GM12878 (cell line): ENCODE measurements around the gene TBC1D9B. TPM values are rescaled to one million over a fixed set of nuclear protein-coding genes. Genes with fewer than 3 reads are reported as not detected.
A peak's percentile ranks its signal among the peaks of the same experiment; 100 is the strongest.

Experiments used
- ATAC-seq: fragments of 200-7000 bp; cut with Tn5 transposase; 3 replicates; pipeline ENCODE4 v1.9.1; 2020; ENCODE audit warnings: mild to moderate bottlenecking, moderate library complexity
- BruUV-seq: library from RNA; stranded (reverse); fragments of 400-500 nt; replicated peaks from 2 replicates; lab custom pipeline; 2021; lab: Mats Ljungman, UMichigan
- CTCF ChIA-PET: fragments of 300-600 bp; sonication (Branson Sonifier 250); formaldehyde crosslinking; extraction: SDS; loops from one replicate; lab custom pipeline; 2021; ENCODE audit warnings: inconsistent platforms; lab: Yijun Ruan, JAX
- POLR2A ChIA-PET: fragments of 350-600 bp; formaldehyde crosslinking; extraction: SDS; loops from one replicate; lab custom pipeline; 2021; ENCODE audit warnings: inconsistent platforms; lab: Charles Lee
- RAD21 ChIA-PET: fragments of 300-600 bp; sonication (Branson Sonifier 250); formaldehyde crosslinking; loops from one replicate; lab custom pipeline; 2023; ENCODE audit warnings: antibody characterized with exemption; ENCODE audit not compliant: unreplicated experiment; lab: Charles Lee
- SMC1A ChIA-PET: fragments of 300-600 bp; sonication (Branson Sonifier 250); formaldehyde crosslinking; loops from one replicate; lab custom pipeline; 2023; ENCODE audit not compliant: unreplicated experiment, uncharacterized antibody; lab: Charles Lee
- DNase-seq: peaks from one replicate; pipeline ENCODE4 v3.0.0-alpha.2; 2011; ENCODE audit warnings: low read depth, low spot score
- FAIRE-seq: peaks from 3 replicates; lab custom pipeline; 2011; peaks lifted over from hg19 to GRCh38; lab: Jason Lieb, UNC
- H2AFZ ChIP-seq: 2 replicates; pipeline ENCODE4 v1.6.0; 2011; ENCODE audit warnings: low read depth, low read length, control low read depth; ENCODE audit not compliant: control insufficient read depth
- H3K27ac ChIP-seq: 2 replicates; pipeline ENCODE4 v1.5.1; 2011; ENCODE audit warnings: control low read depth; ENCODE audit not compliant: control insufficient read depth, insufficient read depth
- H3K27me3 ChIP-seq, 2 experiments: replicated peaks in 1 of 2; 2 replicates each; pipeline versions ENCODE4 v1.6.0 to v1.6.1; 2011; ENCODE audit warnings: low read length in 1 of 2; ENCODE audit not compliant: control insufficient read depth in 2 of 2, insufficient read depth in 2 of 2
- H3K36me3 ChIP-seq, 2 experiments: 2 replicates each; pipeline ENCODE4 v1.5.1; 2011; ENCODE audit warnings: low read length in 1 of 2; ENCODE audit not compliant: control insufficient read depth in 2 of 2, insufficient read depth in 2 of 2
- H3K4me1 ChIP-seq: 2 replicates; pipeline ENCODE4 v1.6.1; 2011; ENCODE audit warnings: mild to moderate bottlenecking, low read length, moderate library complexity, mixed read lengths; ENCODE audit not compliant: control insufficient read depth, insufficient read depth
- H3K4me2 ChIP-seq: 2 replicates; pipeline ENCODE4 v1.6.0; 2011; ENCODE audit warnings: control low read depth; ENCODE audit not compliant: control insufficient read depth, insufficient read depth
- H3K4me3 ChIP-seq: fragments of 200-600 bp; sonication (generic); 2 replicates; pipeline ENCODE4 v1.5.1; 2016
- H3K79me2 ChIP-seq: 2 replicates; pipeline ENCODE4 v1.6.0; 2011; ENCODE audit warnings: low read length; ENCODE audit not compliant: control insufficient read depth, insufficient read depth
- H3K9ac ChIP-seq: 2 replicates; pipeline ENCODE4 v1.8.0; 2011; ENCODE audit warnings: low read length, control low read depth, mixed read lengths; ENCODE audit not compliant: control insufficient read depth, insufficient read depth
- H3K9me3 ChIP-seq: replicated peaks from 3 replicates; pipeline ENCODE4 v1.5.1; 2011; ENCODE audit warnings: mild to moderate bottlenecking, low read length; ENCODE audit not compliant: control insufficient read depth, insufficient read depth
- H4K20me1 ChIP-seq: 2 replicates; pipeline ENCODE4 v1.6.0; 2011; ENCODE audit not compliant: control insufficient read depth, insufficient read depth
- BHLHE40 ChIP-seq, 2 experiments: fragments of 450-650 bp in 1 of 2; IDR thresholded peaks; 2 replicates each; pipeline ENCODE4 v1.6.1; 2011 to 2017; ENCODE audit warnings: low read depth in 2 of 2, borderline replicate concordance in 1 of 2, improper control_type of control experiment in 1 of 2, low read length in 1 of 2, mild to moderate bottlenecking in 1 of 2
- IRF4 ChIP-seq: IDR thresholded peaks from 2 replicates; pipeline ENCODE4 v1.6.1; 2011; ENCODE audit warnings: low read depth, low read length
- JUND ChIP-seq: IDR thresholded peaks from 2 replicates; pipeline ENCODE4 v1.6.1; 2012; ENCODE audit warnings: low read depth, mild to moderate bottlenecking, low read length, improper control_type of control experiment, moderate library complexity
- MTA2 ChIP-seq: fragments of 450-650 bp; IDR thresholded peaks from 2 replicates; pipeline ENCODE4 v1.6.1; 2016; ENCODE audit warnings: low read depth, mild to moderate bottlenecking, moderate library complexity
- PAX5 ChIP-seq: IDR thresholded peaks from 2 replicates; pipeline ENCODE4 v1.6.1; 2011; ENCODE audit warnings: low read depth, low read length, borderline replicate concordance
- PAX8 ChIP-seq: fragments of 450-650 bp; IDR thresholded peaks from 2 replicates; pipeline ENCODE4 v1.6.1; 2017; ENCODE audit warnings: mild to moderate bottlenecking, moderate library complexity
- RCOR1 ChIP-seq: conservative IDR thresholded peaks from 2 replicates; pipeline ENCODE4 v1.6.1; 2012; ENCODE audit warnings: low read depth, low read length, improper control_type of control experiment
- SMAD1 ChIP-seq: fragments of 450-650 bp; IDR thresholded peaks from 2 replicates; pipeline ENCODE4 v1.6.1; 2018; ENCODE audit warnings: mild to moderate bottlenecking, low read depth; ENCODE audit not compliant: partially characterized antibody
- SMC3 ChIP-seq: IDR thresholded peaks from 2 replicates; pipeline ENCODE4 v1.6.1; 2011; ENCODE audit warnings: low read length, improper control_type of control experiment, borderline replicate concordance
- STAT1 ChIP-seq: fragments of 450-650 bp; conservative IDR thresholded peaks from 2 replicates; pipeline ENCODE4 v1.6.1; 2014; ENCODE audit warnings: antibody characterized with exemption, mild to moderate bottlenecking
- WGBS: methylation state at CpG from one replicate; pipeline ENCODE4 v1.1.6; 2016; ENCODE audit warnings: low lambda C conversion rate; ENCODE audit not compliant: insufficient replicate concordance, insufficient coverage; ENCODE audit errors: missing lambda C conversion rate; 5-methylcytosine and 5-hydroxymethylcytosine counted together
- in situ Hi-C: fragments of 300-500 bp; cut with MboI; formaldehyde crosslinking; loops from 9 replicates; pipeline ENCODE4 v1.14.3; 2018; ENCODE audit warnings: mixed read lengths
- intact Hi-C: fragments of 100-400 bp; cut with micrococcal nuclease; formaldehyde crosslinking; loops from one replicate; pipeline ENCODE4 v1.14.2; 2022; ENCODE audit not compliant: unreplicated experiment
- polyA plus RNA-seq, 11 experiments: library from polyadenylated mRNA; depleted of rRNA in 4 of 11; unstranded in 6 of 11; stranded (reverse) in 5 of 11; fragments of >200 nt; fragmentation: Nextera tagmentation in 4 of 11; fragmentation: Illumina TruSeq in 1 of 11; extraction: Ambion mirVana in 4 of 11; extraction: Trizol in 1 of 11; gene quantifications; 1 replicate in 1 of 11; 2 replicates in 10 of 11; pipeline versions ENCODE4 v1.2.1 to v1.2.3, GENCODE V29; 2011 to 2016; ENCODE audit warnings: inconsistent platforms in 2 of 11, missing spikeins in 2 of 11, low read depth in 1 of 11
- total RNA-seq, 4 experiments: library from RNA; depleted of rRNA in 3 of 4; stranded (reverse); fragments of >200 nt in 3 of 4; fragmentation: Illumina TruSeq in 1 of 4; extraction: Trizol in 1 of 4; gene quantifications; 2 replicates each; pipeline versions ENCODE4 v1.2.1 to v1.2.3, GENCODE V29; 2013 to 2021
- TF ChIP-seq, protein P1 (sequence below): fragments of 450-650 bp; IDR thresholded peaks from 2 replicates; pipeline ENCODE4 v1.6.1; 2018; ENCODE audit warnings: borderline replicate concordance, mild to moderate bottlenecking; ENCODE audit not compliant: partially characterized antibody

TBC1D9B gene
- total and polyA plus RNA-seq, 10 of the 15 experiments (the other 5 are each of a cell fraction or from before 2014, with no cell fraction given) = 4.0 to 74.2 (median 34.6) TPM

GRCh38 chr5:179862296-179862695 lies 45.4 kb downstream of the TBC1D9B start:
- intact Hi-C loops = no loop called here
- FAIRE-seq = no peak
- Histone ChIP-seq H3K9ac (no peak overlapping the region), H2AFZ (no peak overlapping the region), H3K36me3 (peaks cover 1 to 13% of the 10 kb centered on the region in 2 experiments; a peak in 3 of 4 replicates), H4K20me1 (no peaks in the 10 kb centered on the region), H3K27ac (no peak overlapping the region), H3K27me3 (no peaks in the 10 kb centered on the region), H3K79me2 (peaks cover 7% of the 10 kb centered on the region), H3K4me1 (peaks cover 3% of the 10 kb centered on the region; the same call in 1 of the 2 replicates), H3K4me2 (no peak overlapping the region), H3K4me3 (no peak overlapping the region), H3K9me3 (no peaks in the 10 kb centered on the region; the same call in 1 of the 3 replicates)
- ChIA-PET CTCF (no interaction called here), SMC1A (interaction anchor here (1.3 to 2.1 kb wide), 3 partner anchors 44 to 60 kb away, joined by 3 to 7 read pairs (median 3); no protein-coding TSS in a partner anchor), RAD21 (no interaction called here), POLR2A (no interaction called here)
- DNase-seq = no peak
- no peak for TF ChIP-seq IRF4
- 96% methylated on average over 2 of the region's 2 CpGs for WGBS
- ATAC-seq = no peak
- TSS peak; percentile 29 for BruUV-seq
- in situ Hi-C loops = no loop called here

DNA sequence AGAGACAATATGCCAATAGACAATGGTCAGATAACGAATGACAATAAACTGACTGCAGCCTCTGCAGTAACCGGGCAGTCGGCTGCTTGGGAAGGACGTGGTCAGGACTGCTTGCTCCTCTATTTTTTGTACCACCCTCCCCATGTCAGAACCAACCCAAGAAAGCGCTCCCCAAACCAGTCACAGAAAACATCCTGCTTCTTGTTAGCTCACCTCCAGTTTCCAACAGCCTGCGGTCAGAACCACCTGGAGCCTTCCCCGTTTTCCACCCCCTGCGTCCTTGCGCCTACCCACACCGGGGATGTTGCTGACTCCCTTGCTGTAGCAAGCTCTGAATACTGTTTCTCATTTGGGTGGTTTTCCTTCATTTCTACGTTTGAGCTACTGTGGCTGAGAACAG lies 47.4 kb downstream of the TBC1D9B start:
- BruUV-seq = no TSS peak
- ChIA-PET CTCF (interaction anchor here (0.8 to 1.5 kb wide), 3 partner anchors 38 to 65 kb away, joined by 3 to 4 read pairs (median 4); no protein-coding TSS in a partner anchor), RAD21 (no interaction called here), POLR2A (interaction anchor here (0.6 kb wide), 1 partner anchor 435 kb away, joined by 3 read pairs; no protein-coding TSS in a partner anchor), SMC1A (interaction anchor here (2.1 kb wide), 1 partner anchor 58 kb away, joined by 7 read pairs; no protein-coding TSS in a partner anchor)
- Histone ChIP-seq H3K36me3 (peaks cover 1 to 13% of the 10 kb centered on the region in 2 experiments; a peak in 3 of 4 replicates), H3K9me3 (no peaks in the 10 kb centered on the region; the same call in 1 of the 3 replicates), H4K20me1 (no peaks in the 10 kb centered on the region), H3K4me1 (peaks cover 4% of the 10 kb centered on the region; the same call in 1 of the 2 replicates), H3K79me2 (peaks cover 7% of the 10 kb centered on the region), H3K9ac (no peak overlapping the region), H3K27ac (no peak overlapping the region), H3K4me3 (no peak overlapping the region), H2AFZ (no peak overlapping the region), H3K27me3 (no peaks in the 10 kb centered on the region), H3K4me2 (no peak overlapping the region)
- DNase-seq = no peak
- in situ Hi-C loops = no loop called here
- 86% methylated on average over 11 of the region's 11 CpGs for WGBS
- intact Hi-C loops = no loop called here
- no peak for ATAC-seq
- no peak for FAIRE-seq
- no peak for TF ChIP-seq PAX5
- TF ChIP-seq RCOR1 = no peak
- no peak for TF ChIP-seq JUND
- no peak for TF ChIP-seq MTA2
- no peak for TF ChIP-seq SMC3
- no peak for TF ChIP-seq STAT1
- no peak for TF ChIP-seq BHLHE40 (IDR thresholded peaks at IDR 0.05; ENCODE audit: borderline replicate concordance in 1 of 2, low read depth in 2 of 2, low read length in 1 of 2)
- TF ChIP-seq PAX8 = no peak
- TF ChIP-seq SMAD1 = no peak
- TF ChIP-seq, protein P1, sequence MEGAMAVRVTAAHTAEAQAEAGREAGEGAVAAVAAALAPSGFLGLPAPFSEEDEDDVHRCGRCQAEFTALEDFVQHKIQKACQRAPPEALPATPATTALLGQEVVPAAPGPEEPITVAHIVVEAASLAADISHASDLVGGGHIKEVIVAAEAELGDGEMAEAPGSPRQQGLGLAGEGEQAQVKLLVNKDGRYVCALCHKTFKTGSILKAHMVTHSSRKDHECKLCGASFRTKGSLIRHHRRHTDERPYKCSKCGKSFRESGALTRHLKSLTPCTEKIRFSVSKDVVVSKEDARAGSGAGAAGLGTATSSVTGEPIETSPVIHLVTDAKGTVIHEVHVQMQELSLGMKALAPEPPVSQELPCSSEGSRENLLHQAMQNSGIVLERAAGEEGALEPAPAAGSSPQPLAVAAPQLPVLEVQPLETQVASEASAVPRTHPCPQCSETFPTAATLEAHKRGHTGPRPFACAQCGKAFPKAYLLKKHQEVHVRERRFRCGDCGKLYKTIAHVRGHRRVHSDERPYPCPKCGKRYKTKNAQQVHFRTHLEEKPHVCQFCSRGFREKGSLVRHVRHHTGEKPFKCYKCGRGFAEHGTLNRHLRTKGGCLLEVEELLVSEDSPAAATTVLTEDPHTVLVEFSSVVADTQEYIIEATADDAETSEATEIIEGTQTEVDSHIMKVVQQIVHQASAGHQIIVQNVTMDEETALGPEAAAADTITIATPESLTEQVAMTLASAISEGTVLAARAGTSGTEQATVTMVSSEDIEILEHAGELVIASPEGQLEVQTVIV = no peak
